OCI-LY7 (cell line): ENCODE data around the gene CFAP77. TPM values are rescaled to one million over a fixed set of nuclear protein-coding genes. Genes with fewer than 3 reads are reported as not detected.

Source experiments
- BruUV-seq: library from RNA; stranded (reverse); fragments of 400-500 nt; replicated peaks from 2 replicates; lab custom pipeline; 2021; lab: Mats Ljungman, UMichigan
- CTCF ChIA-PET: fragments of 300-600 bp; sonication (Branson Sonifier 250); formaldehyde crosslinking; loops from one replicate; lab custom pipeline; 2022; ENCODE audit warnings: antibody characterized with exemption; ENCODE audit not compliant: unreplicated experiment; lab: Charles Lee
- POLR2A ChIA-PET: fragments of 300-600 bp; sonication (Branson Sonifier 250); formaldehyde crosslinking; loops from one replicate; lab custom pipeline; 2022; ENCODE audit warnings: antibody characterized with exemption; lab: Charles Lee
- DNase-seq: peaks from one replicate; pipeline ENCODE4 v3.0.0-alpha.2; 2015; ENCODE audit warnings: low spot score
- H2AFZ ChIP-seq: fragments of 200-600 bp; sonication (generic), shearing (Covaris generic); 2 replicates; pipeline ENCODE4 v1.6.1; 2014; ENCODE audit warnings: mild to moderate bottlenecking, antibody characterized with exemption, low read length, moderate library complexity
- H3K27ac ChIP-seq: fragments of 200-600 bp; sonication (generic); 2 replicates; pipeline ENCODE4 v1.5.1; 2014; ENCODE audit warnings: mixed run types, low read depth, mild to moderate bottlenecking, moderate library complexity, low read length, inconsistent platforms; ENCODE audit not compliant: poor library complexity, severe bottlenecking
- H3K36me3 ChIP-seq: fragments of 200-600 bp; sonication (generic); 2 replicates; pipeline ENCODE4 v1.6.1; 2014; ENCODE audit warnings: mild to moderate bottlenecking, antibody characterized with exemption, low read length, moderate library complexity, mixed read lengths; ENCODE audit not compliant: insufficient read depth
- H3K4me1 ChIP-seq: fragments of 200-600 bp; sonication (generic); 2 replicates; pipeline ENCODE4 v1.5.1; 2014; ENCODE audit warnings: mild to moderate bottlenecking, low read length; ENCODE audit not compliant: insufficient read depth, poor library complexity, severe bottlenecking
- H3K4me2 ChIP-seq: fragments of 200-600 bp; sonication (generic); 2 replicates; pipeline ENCODE4 v1.6.1; 2014; ENCODE audit warnings: mild to moderate bottlenecking, low read length
- H3K4me3 ChIP-seq: fragments of 200-600 bp; sonication (generic); 2 replicates; pipeline ENCODE4 v1.5.1; 2014; ENCODE audit warnings: mild to moderate bottlenecking, low read depth, low read length; ENCODE audit not compliant: poor library complexity, severe bottlenecking
- H3K79me2 ChIP-seq: fragments of 200-600 bp; sonication (generic); 2 replicates; pipeline ENCODE4 v1.6.1; 2016; ENCODE audit warnings: low read depth, mild to moderate bottlenecking, low read length, moderate library complexity, mixed read lengths; ENCODE audit not compliant: insufficient read depth
- H3K9me2 ChIP-seq: fragments of 200-600 bp; sonication (generic); 2 replicates; pipeline ENCODE4 v1.6.1; 2016; ENCODE audit warnings: mild to moderate bottlenecking, low read length, mixed read lengths; ENCODE audit not compliant: insufficient read depth
- H3K9me3 ChIP-seq: fragments of 200-600 bp; sonication (generic); 2 replicates; pipeline ENCODE4 v1.6.1; 2014; ENCODE audit warnings: mild to moderate bottlenecking, mixed run types, low read length, mixed read lengths
- H4K20me1 ChIP-seq: fragments of 200-600 bp; sonication (generic); 2 replicates; pipeline ENCODE4 v1.6.1; 2014; ENCODE audit warnings: mild to moderate bottlenecking, antibody characterized with exemption, low read length, moderate library complexity, mixed read lengths; ENCODE audit not compliant: insufficient read depth
- CTCF ChIP-seq: fragments of 200-600 bp; sonication (generic); conservative IDR thresholded peaks from 2 replicates; pipeline ENCODE4 v1.5.1; 2014; ENCODE audit warnings: mild to moderate bottlenecking, antibody characterized with exemption, low read length, moderate library complexity, mixed read lengths
- EZH2phosphoT487 ChIP-seq: fragments of 200-600 bp; sonication (generic); IDR thresholded peaks from 2 replicates; pipeline ENCODE4 v1.6.1; 2018; ENCODE audit warnings: low read depth, borderline replicate concordance, mild to moderate bottlenecking, mixed run types, antibody characterized with exemption, low read length, moderate library complexity, mixed read lengths
- intact Hi-C: fragments of 100-400 bp; cut with micrococcal nuclease; formaldehyde crosslinking; loops from one replicate; pipeline ENCODE4 v1.10.0; 2022; ENCODE audit not compliant: unreplicated experiment
- total RNA-seq, 2 experiments: library from RNA; depleted of rRNA in 1 of 2; stranded (reverse); fragments of >200 nt in 1 of 2; shearing (Covaris generic) in 1 of 2; gene quantifications; 2 replicates each; pipeline ENCODE4 v1.2.3, GENCODE V29; 2014 to 2022

Gene CFAP77
- total RNA-seq, 2 experiments from 2014 or later = not detected

- no peaks in the 10 kb centered on the region for H3K9me2 ChIP-seq
- H3K79me2 ChIP-seq = no peaks in the 10 kb centered on the region
- no TSS peak for BruUV-seq
- no peak for DNase-seq
- ChIA-PET CTCF (no interaction called here), POLR2A (no interaction called here)
- peaks cover 22% of the 10 kb centered on the region for H3K36me3 ChIP-seq
- no peak overlapping the region for H2AFZ ChIP-seq
- intact Hi-C loops = no loop called here
- no peaks in the 10 kb centered on the region for H3K4me1 ChIP-seq
- H3K4me2 ChIP-seq = no peak overlapping the region
- no peak for TF ChIP-seq EZH2phosphoT487
- TF ChIP-seq CTCF = no peak
- no peak overlapping the region for H3K27ac ChIP-seq
- no peaks in the 10 kb centered on the region for H4K20me1 ChIP-seq
- no peaks in the 10 kb centered on the region for H3K9me3 ChIP-seq
- H3K4me3 ChIP-seq = no peak overlapping the region
Measured at GRCh38 chr9:132590318-132591182, 180.5 kb downstream of the CFAP77 start.

GRCh38 chr9:132591244-132591643, 181.2 kb downstream of the CFAP77 start:
- CTCF ChIA-PET = no interaction called here
- BruUV-seq = no TSS peak

More at GRCh38 chr9:132591244-132591643, 181.2 kb downstream of the CFAP77 start:
- Histone ChIP-seq H3K4me2 (no peak overlapping the region), H3K4me1 (no peaks in the 10 kb centered on the region), H4K20me1 (no peaks in the 10 kb centered on the region), H3K27ac (no peak overlapping the region), H3K9me2 (no peaks in the 10 kb centered on the region), H3K4me3 (no peak overlapping the region), H3K79me2 (no peaks in the 10 kb centered on the region), H3K9me3 (no peaks in the 10 kb centered on the region), H3K36me3 (peaks cover 29% of the 10 kb centered on the region), H2AFZ (no peak overlapping the region)
- POLR2A ChIA-PET = interaction anchor here (0.6 kb wide), 1 partner anchor 21 kb away, joined by 4 read pairs; no protein-coding TSS in a partner anchor
- intact Hi-C loops = no loop called here
- no peak for TF ChIP-seq CTCF
- TF ChIP-seq EZH2phosphoT487 = no peak
- no peak for DNase-seq
